ENCODE measurements around the gene AVEN. TPM values are rescaled to one million over a fixed set of nuclear protein-coding genes. Genes with fewer than 3 reads are reported as not detected.
"Not testable (repeated sequence)": the region's sequence is repeated elsewhere in the genome, so short reads cannot be mapped to it uniquely, and the experiment has no call there.

Gene AVEN
- polyA plus RNA-seq, 3 donors: 12.1 to 14.1 (median 12.4) TPM

DNA sequence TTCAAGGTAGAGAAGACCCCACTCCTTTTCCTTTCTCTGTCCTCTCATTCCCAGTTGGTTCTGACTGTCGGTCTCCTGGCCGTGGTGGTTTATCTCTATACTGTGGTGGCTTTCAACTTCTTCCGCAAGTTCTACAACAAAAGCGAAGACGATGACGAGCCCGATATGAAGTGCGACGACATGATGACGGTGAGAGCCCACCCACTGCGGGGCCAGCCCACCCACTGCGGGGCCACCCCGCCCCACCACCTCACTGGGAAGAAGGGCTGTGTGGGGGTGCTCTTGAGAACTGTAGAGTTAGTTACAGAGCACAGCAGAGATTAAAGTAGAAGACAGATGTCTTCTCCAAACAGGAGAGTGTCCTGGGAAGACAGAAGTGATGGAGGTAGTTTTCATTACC lies 181.3 kb downstream of the AVEN start:
- no peak for DNase-seq (ENCODE audit: low read depth in 3 of 3, low spot score in 2 of 3)

DNA sequence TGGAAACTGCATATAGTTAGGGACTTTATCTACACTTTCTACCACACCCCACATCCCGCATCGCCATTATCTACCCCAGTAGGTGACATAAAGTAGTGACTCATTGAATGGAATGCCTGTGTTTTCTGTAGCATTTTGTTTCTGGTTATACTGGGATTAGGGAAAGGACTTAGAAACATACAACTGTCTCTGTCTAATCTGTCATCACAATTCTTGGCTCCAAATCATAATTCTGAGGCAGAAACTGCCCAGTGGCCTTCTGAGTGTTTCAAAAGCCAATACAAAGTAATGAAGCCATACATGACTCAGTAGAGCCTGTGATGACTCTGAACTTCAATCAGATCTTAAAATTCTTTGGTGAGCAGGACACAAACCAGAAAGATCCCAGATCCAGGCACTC lies 186.4 kb downstream of the AVEN start:
- DNase-seq (ENCODE audit: low read depth in 3 of 3, low spot score in 2 of 3): no peak

DNA sequence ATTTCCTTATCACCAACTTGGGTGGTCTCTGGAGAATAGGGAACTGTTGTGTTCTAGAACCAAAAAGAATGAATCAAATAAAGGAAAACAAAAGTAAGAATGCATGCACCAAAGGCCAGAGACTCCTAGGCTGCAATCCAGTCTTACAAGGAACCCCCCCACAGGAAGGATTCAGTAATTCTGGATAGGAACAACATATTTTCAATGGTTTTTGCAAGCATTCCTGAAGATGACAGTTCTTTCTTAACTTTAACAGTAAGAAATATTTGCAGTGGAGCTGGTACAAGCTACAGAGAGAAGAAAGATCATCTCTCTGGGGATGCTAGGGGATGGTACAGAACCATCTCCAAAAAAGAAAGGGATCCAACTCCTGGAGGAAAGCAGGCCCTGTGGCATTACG lies 186.9 kb downstream of the AVEN start:
- DNase-seq (ENCODE audit: low read depth in 3 of 3, low spot score in 2 of 3): no peak

DNA sequence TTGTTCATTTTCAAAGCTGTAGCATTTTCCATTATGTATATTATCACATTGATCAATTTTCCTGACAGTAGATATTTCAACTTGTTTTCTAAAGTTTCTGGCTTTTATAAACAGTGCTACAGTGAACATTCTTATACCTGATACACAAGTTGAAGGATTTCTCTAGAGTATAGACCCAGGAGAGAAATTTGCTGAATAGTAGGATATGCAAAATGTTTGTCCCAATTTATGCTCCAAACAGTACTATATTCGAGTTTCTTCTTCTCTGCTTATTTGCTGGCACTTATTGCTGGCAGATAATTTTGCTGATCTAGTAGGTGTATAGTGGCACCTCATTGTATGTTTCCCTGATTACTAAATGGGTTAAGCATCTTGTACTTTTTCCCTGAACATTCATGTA lies 187.9 kb downstream of the AVEN start:
- DNase-seq (ENCODE audit: low read depth in 3 of 3, low spot score in 2 of 3): no peak

GRCh38 chr15:33848011-33848410 lies 191.0 kb downstream of the AVEN start:
- no peak for DNase-seq (ENCODE audit: low read depth in 3 of 3, low spot score in 2 of 3)

DNA sequence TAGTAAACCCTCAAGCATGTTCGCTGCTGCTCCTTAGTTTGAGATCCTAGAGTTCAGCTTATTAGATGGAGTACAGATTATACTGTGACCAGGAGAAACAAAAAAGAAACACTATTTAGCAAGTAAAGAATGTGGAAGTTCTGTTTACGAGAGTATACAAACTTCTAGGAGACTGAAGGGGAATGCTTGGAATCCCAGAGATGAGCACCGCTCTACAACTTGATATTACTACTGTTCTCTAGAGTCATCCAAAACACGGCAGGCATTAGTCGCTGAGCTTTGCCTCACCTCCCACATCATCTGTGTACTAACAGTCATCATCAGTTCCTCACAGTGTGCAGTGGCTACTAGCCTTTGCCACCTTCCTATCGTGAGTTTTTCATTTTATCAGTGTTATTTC lies 192.1 kb downstream of the AVEN start:
- no peak for DNase-seq (ENCODE audit: low read depth in 3 of 3, low spot score in 2 of 3)

GRCh38 chr15:33846142-33846541 lies 192.9 kb downstream of the AVEN start:
- DNase-seq (ENCODE audit: low read depth in 3 of 3, low spot score in 2 of 3): no peak

DNA sequence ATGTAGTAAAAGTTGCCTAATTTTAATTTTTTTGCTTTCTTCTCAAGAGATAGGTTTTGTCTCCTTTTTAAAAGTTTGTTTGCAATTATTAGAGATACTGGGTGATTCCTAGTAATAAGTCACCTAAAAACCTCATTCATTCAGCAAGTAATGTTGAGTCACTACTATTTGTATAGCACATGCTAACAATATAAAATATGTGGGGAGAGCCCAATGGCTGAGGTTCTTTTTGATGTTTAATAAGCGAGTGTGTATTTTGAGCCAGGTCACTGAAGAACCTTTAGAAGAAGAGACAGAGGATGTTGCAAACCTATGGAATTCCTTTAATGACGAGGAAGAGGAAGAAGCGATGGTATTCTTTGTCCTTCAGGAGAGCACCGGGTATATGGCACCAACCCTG lies 194.4 kb downstream of the AVEN start:
- no peak for DNase-seq (ENCODE audit: low read depth in 3 of 3, low spot score in 2 of 3)

- no peak for DNase-seq (ENCODE audit: low read depth in 3 of 3, low spot score in 2 of 3)
These were observed 194.8 kb downstream of the AVEN start for GRCh38 chr15:33844186-33844585.

- no peak for DNase-seq (ENCODE audit: low read depth in 3 of 3, low spot score in 2 of 3)
These were observed 198.4 kb downstream of the AVEN start for GRCh38 chr15:33840615-33841014.

- DNase-seq (ENCODE audit: low read depth in 3 of 3, low spot score in 2 of 3): no peak
These were observed 199.5 kb downstream of the AVEN start for GRCh38 chr15:33839540-33839939.

DNA sequence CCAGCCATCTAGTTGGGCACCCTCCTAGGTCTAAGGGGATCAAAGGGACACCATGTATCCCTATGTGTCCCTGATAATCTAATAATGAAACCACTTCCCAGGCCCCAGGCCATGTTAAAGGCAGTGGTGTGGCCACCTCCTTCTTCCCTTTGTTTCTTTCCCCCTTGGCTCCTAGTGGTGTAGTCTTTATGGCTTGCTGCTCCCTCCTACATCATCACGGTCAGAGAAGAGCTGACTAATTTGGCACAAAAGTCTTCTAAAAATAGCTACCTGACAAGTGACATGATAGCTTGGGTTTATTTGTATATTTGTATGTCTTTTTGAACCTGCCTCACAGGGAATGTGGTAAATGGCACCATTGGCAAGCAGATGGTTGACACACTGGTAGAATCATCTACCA lies 201.7 kb downstream of the AVEN start:
- DNase-seq (ENCODE audit: low read depth in 3 of 3, low spot score in 2 of 3): no peak

GRCh38 chr15:33834892-33835743 lies 203.9 kb downstream of the AVEN start:
- DNase-seq (ENCODE audit: low read depth in 3 of 3, low spot score in 2 of 3): no peak

- no peak for DNase-seq (ENCODE audit: low read depth in 3 of 3, low spot score in 2 of 3)
These were observed 207.4 kb downstream of the AVEN start for GRCh38 chr15:33831646-33832045.

DNA sequence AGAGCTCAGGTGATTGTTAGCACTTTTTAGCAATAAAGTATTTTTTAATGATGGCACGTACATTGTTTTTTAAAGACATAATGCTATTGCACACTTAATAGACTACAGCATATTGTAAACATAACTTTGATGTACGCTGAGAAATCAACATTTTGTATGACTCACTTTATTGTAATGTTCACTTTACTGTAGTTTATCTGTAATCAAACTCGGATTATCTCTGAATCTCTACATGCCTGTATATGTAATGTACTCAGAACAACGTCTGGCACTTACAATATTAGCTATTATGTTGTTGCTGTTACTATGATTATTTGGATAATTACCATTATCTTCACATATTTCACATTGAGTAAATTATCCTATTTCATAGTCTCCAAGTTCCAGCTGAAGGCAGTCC lies 208.7 kb downstream of the AVEN start:
- DNase-seq (ENCODE audit: low read depth in 3 of 3, low spot score in 2 of 3): no peak

- DNase-seq (ENCODE audit: low read depth in 3 of 3, low spot score in 2 of 3): no peak
These were observed 212.8 kb downstream of the AVEN start for GRCh38 chr15:33826201-33826600.

DNA sequence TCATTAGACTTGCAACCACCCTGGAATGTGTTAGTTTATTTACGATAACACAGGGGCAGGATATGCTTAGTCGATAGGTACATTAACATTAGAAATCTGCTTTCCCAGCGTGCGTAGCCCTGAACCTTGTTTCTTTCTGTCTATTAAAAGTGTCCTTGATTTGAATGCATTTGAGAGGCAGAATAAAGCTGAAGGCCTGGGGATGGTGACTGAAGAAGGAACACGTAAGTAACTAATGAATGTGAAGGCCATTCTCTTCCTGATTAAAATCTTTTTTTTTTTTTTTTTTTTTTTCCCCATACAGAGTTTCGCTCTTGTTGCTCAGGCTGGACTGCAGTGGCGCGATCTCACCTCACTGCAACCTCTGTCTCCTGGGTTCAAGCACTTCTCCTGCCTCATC lies 213.6 kb downstream of the AVEN start:
- DNase-seq (ENCODE audit: low read depth in 3 of 3, low spot score in 2 of 3): no peak

DNA sequence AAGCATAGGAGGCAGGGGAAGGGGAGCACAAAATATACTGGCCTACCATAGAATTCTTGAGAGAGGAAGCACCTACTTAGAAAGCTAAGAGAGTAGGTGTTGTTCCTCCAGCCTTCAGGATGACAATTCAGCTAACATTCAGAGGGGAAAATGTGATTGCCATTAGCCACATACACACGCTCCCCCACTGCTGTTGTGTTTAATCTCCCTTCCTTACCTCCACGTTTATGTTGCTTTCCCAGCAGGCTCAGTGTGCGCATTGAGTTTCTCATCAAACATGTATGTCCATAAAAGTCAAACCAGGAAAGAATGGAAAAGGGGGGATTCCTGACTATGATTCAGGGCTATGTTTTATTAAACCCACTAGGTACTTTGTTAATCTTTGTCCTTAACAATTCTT lies 215.9 kb downstream of the AVEN start:
- DNase-seq (ENCODE audit: low read depth in 3 of 3, low spot score in 2 of 3): no peak

DNA sequence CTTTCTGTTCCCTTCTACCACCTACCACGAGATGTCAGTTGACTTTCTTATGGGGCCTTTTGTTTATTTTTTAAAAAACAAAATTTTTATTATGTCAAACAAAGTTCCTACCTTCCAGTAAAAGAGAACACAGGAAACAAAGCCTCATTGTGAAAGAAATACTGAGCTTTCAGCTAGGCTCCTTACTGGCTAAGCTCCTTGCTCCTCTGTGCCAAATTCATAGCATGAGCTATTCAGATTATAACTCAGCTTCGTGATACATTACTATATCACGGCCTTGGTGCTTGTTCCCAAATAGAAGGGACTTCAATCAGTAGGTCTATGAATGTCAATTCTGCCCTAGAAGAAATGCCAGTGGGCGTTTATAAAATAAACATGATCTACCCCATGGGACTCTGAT lies 216.5 kb downstream of the AVEN start:
- DNase-seq (ENCODE audit: low read depth in 3 of 3, low spot score in 2 of 3): no peak

DNA sequence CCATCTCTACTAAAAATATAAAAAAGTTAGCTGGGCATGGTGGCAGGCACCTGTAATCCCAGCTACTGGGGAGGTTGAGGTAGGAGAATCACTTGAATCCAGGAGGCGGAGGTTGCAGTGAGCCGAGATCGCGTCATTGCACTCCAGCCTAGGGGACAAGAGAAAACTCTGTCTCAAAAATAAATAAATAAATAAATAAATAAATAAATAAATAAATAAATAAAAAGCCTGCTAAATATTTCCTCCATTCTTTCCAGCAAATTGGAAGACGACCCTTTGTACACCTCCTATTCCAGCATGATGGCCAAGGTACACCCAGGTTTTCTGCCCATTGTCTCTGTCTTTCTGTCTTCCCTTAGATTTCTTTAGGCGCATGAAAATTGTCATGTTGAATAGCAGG lies 219.5 kb downstream of the AVEN start:
- not testable (repeated sequence) for DNase-seq (ENCODE audit: low read depth in 3 of 3, low spot score in 2 of 3)

Data from right renal cortex interstitium (tissue), 3 donors.